Parathyroid adenoma (tissue), 2 donors: Measurements from ENCODE around the gene MTG2.

ENCODE experiments used
- H2AFZ ChIP-seq: fragments of 300-600 bp; sonication (generic); one replicate; pipeline ENCODE4 v1.7.0; 2017; ENCODE audit warnings: antibody characterized with exemption, mild to moderate bottlenecking
- H3K27ac ChIP-seq: fragments of 300-600 bp; sonication (generic); one replicate; pipeline ENCODE4 v1.7.0; 2017
- H3K27me3 ChIP-seq: fragments of 300-600 bp; sonication (generic); one replicate; pipeline ENCODE4 v1.7.0; 2017; ENCODE audit warnings: low read length; ENCODE audit not compliant: control insufficient read depth, insufficient read depth
- H3K36me3 ChIP-seq: fragments of 300-600 bp; sonication (generic); one replicate; pipeline ENCODE4 v1.7.0; 2017; ENCODE audit warnings: low read length; ENCODE audit not compliant: control insufficient read depth, insufficient read depth
- H3K4me1 ChIP-seq: fragments of 300-600 bp; sonication (generic); one replicate; pipeline ENCODE4 v1.7.0; 2017; ENCODE audit warnings: control low read depth
- H3K4me2 ChIP-seq: fragments of 300-600 bp; sonication (generic); one replicate; pipeline ENCODE4 v1.7.0; 2017; ENCODE audit warnings: low read length
- H3K4me3 ChIP-seq: fragments of 300-600 bp; sonication (generic); one replicate; pipeline ENCODE4 v1.7.0; 2017; ENCODE audit warnings: low read depth, low read length
- H3K79me2 ChIP-seq: fragments of 300-600 bp; sonication (generic); one replicate; pipeline ENCODE4 v1.7.0; 2017; ENCODE audit warnings: control low read depth
- H3K9ac ChIP-seq: fragments of 300-600 bp; sonication (generic); one replicate; pipeline ENCODE4 v1.7.0; 2017; ENCODE audit warnings: mild to moderate bottlenecking
- H3K9me3 ChIP-seq: fragments of 300-600 bp; sonication (generic); one replicate; pipeline ENCODE4 v1.7.0; 2017; ENCODE audit warnings: low read length; ENCODE audit not compliant: control insufficient read depth
- CTCF ChIP-seq: fragments of 300-600 bp; sonication (generic); IDR thresholded peaks from one replicate; pipeline ENCODE4 v1.7.0; 2017; ENCODE audit warnings: antibody characterized with exemption, mild to moderate bottlenecking
- donor health status: primary hyperparathyroidism.

Gene MTG2

GRCh38 chr20:62163986-62164762, 18.7 kb upstream of the MTG2 start:
- H3K36me3 ChIP-seq, result no peaks in the 10 kb centered on the region
- H3K4me3 ChIP-seq, result no peak overlapping the region
- H3K9me3 ChIP-seq, result no peaks in the 10 kb centered on the region
- H2AFZ ChIP-seq, result no peak overlapping the region
- no peak overlapping the region for H3K9ac ChIP-seq
- H3K27ac ChIP-seq, result no peak overlapping the region
- TF ChIP-seq CTCF, result no peak
- H3K4me1 ChIP-seq, result no peaks in the 10 kb centered on the region
- H3K27me3 ChIP-seq, result no peaks in the 10 kb centered on the region
- H3K79me2 ChIP-seq, result peaks cover 2% of the 10 kb centered on the region
- H3K4me2 ChIP-seq, result no peak overlapping the region

- Histone ChIP-seq H3K4me2 (no peak overlapping the region), H3K4me1 (no peaks in the 10 kb centered on the region), H2AFZ (no peak overlapping the region), H3K4me3 (no peak overlapping the region), H3K36me3 (no peaks in the 10 kb centered on the region), H3K27me3 (no peaks in the 10 kb centered on the region), H3K79me2 (peaks cover 2% of the 10 kb centered on the region), H3K9ac (no peak overlapping the region), H3K27ac (no peak overlapping the region), H3K9me3 (no peaks in the 10 kb centered on the region)
- TF ChIP-seq CTCF, result no peak
These were observed 17.7 kb upstream of the MTG2 start for GRCh38 chr20:62164879-62165761.

GRCh38 chr20:62165762-62166399, 16.9 kb upstream of the MTG2 start:
- Histone ChIP-seq H3K4me3 (no peak overlapping the region), H3K79me2 (peaks cover 2% of the 10 kb centered on the region), H2AFZ (no peak overlapping the region), H3K9me3 (no peaks in the 10 kb centered on the region), H3K36me3 (no peaks in the 10 kb centered on the region), H3K27ac (no peak overlapping the region), H3K9ac (no peak overlapping the region), H3K4me1 (no peaks in the 10 kb centered on the region), H3K4me2 (no peak overlapping the region), H3K27me3 (no peaks in the 10 kb centered on the region)
- TF ChIP-seq CTCF, result no peak

- Histone ChIP-seq H3K9me3 (no peaks in the 10 kb centered on the region), H3K36me3 (no peaks in the 10 kb centered on the region), H3K79me2 (no peaks in the 10 kb centered on the region), H3K4me1 (no peaks in the 10 kb centered on the region), H3K4me2 (no peak overlapping the region), H3K4me3 (no peak overlapping the region), H2AFZ (no peak overlapping the region), H3K27ac (no peak overlapping the region), H3K27me3 (no peaks in the 10 kb centered on the region), H3K9ac (no peak overlapping the region)
- TF ChIP-seq CTCF, result no peak
These were observed 15.4 kb upstream of the MTG2 start for GRCh38 chr20:62167474-62167873.
